ENCODE results near the gene ARID2. TPM values are rescaled to one million over a fixed set of nuclear protein-coding genes. Genes with fewer than 3 reads are reported as not detected.

Gene ARID2
- polyA plus RNA-seq, 1 donor from 2014 or later = 20.6 TPM

DNA sequence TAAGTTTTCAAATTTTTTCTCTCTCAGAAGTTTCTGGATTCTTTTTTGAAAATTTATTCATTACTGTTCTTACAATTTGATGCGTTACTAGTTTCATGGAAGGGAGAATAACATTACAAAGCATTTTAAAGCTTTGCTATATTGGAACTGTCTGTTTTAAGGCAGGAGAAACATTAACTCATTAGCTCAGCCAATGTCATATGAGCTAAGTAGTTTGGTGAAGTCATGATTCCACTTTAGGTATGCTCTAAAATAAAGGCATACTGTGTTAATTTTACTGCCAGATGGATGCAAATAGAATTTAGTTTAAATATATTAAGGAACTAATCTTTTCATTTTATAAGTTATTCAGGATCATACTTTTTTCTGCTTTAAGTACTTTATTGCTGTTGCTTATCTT lies 46.0 kb downstream of the ARID2 start:
- H3K9me2 ChIP-seq (ENCODE audit: insufficient read depth, low read length) = no peaks in the 10 kb centered on the region
- H2AFZ ChIP-seq (ENCODE audit: low read depth, low read length) = no peak overlapping the region
- peaks cover 29% of the 10 kb centered on the region for H3K79me2 ChIP-seq (replicated peaks; ENCODE audit: insufficient read depth, low read length)
- no peak for TF ChIP-seq EP300 (conservative IDR thresholded peaks at IDR 0.05; ENCODE audit: poor library complexity, severe bottlenecking)
- no peak for TF ChIP-seq POLR2AphosphoS5 (IDR thresholded peaks at IDR 0.05)
- TF ChIP-seq SMC3 (conservative IDR thresholded peaks at IDR 0.05; ENCODE audit: poor library complexity) = no peak
- TF ChIP-seq EZH2 (IDR thresholded peaks at IDR 0.05; ENCODE audit: borderline replicate concordance, insufficient read depth, low read length, poor library complexity, severe bottlenecking) = no peak
- no peak for TF ChIP-seq RAD21 (conservative IDR thresholded peaks at IDR 0.05)
- no peak for TF ChIP-seq CTCF (IDR thresholded peaks at IDR 0.05; ENCODE audit: poor library complexity, severe bottlenecking)
- TF ChIP-seq TAF1 (IDR thresholded peaks at IDR 0.05; ENCODE audit: low read depth) = no peak
- no peak for TF ChIP-seq REST (IDR thresholded peaks at IDR 0.05; ENCODE audit: borderline replicate concordance)
- TF ChIP-seq MXI1 (conservative IDR thresholded peaks at IDR 0.05; ENCODE audit: poor library complexity, severe bottlenecking) = no peak
- no peak overlapping the region for H3K4me3 ChIP-seq (ENCODE audit: low read length)
- no peaks in the 10 kb centered on the region for H3F3A ChIP-seq (ENCODE audit: insufficient read depth, low read length, poor library complexity, severe bottlenecking)
- no peaks in the 10 kb centered on the region for H4K20me1 ChIP-seq (ENCODE audit: insufficient read depth)
- H3K4me2 ChIP-seq (ENCODE audit: low read length) = no peak overlapping the region
- no peaks in the 10 kb centered on the region for H3K9me3 ChIP-seq (ENCODE audit: low read length)
- no peak overlapping the region for H3K9ac ChIP-seq (ENCODE audit: low read length)
- no peaks in the 10 kb centered on the region for H3K27me3 ChIP-seq (ENCODE audit: insufficient read depth, low read depth, low read length)
- no peaks in the 10 kb centered on the region for H3K36me3 ChIP-seq (ENCODE audit: insufficient read depth, low read length)
- no peak overlapping the region for H3K27ac ChIP-seq (ENCODE audit: low read length)

- H3K36me3 ChIP-seq (ENCODE audit: insufficient read depth, low read length) = no peaks in the 10 kb centered on the region
- no peak overlapping the region for H3K9ac ChIP-seq (ENCODE audit: low read length)
- H3K9me3 ChIP-seq (ENCODE audit: low read length) = no peaks in the 10 kb centered on the region
- H2AFZ ChIP-seq (ENCODE audit: low read depth, low read length) = no peak overlapping the region
- H4K20me1 ChIP-seq (ENCODE audit: insufficient read depth) = no peaks in the 10 kb centered on the region
- no peaks in the 10 kb centered on the region for H3F3A ChIP-seq (ENCODE audit: insufficient read depth, low read length, poor library complexity, severe bottlenecking)
- H3K9me2 ChIP-seq (ENCODE audit: insufficient read depth, low read length) = no peaks in the 10 kb centered on the region
- no peak overlapping the region for H3K4me2 ChIP-seq (ENCODE audit: low read length)
- H3K4me3 ChIP-seq (ENCODE audit: low read length) = no peak overlapping the region
- H3K79me2 ChIP-seq (replicated peaks; ENCODE audit: insufficient read depth, low read length) = peaks cover 30% of the 10 kb centered on the region
- no peaks in the 10 kb centered on the region for H3K27me3 ChIP-seq (ENCODE audit: insufficient read depth, low read depth, low read length)
- TF ChIP-seq MXI1 (conservative IDR thresholded peaks at IDR 0.05; ENCODE audit: poor library complexity, severe bottlenecking) = no peak
- no peak for TF ChIP-seq EP300 (conservative IDR thresholded peaks at IDR 0.05; ENCODE audit: poor library complexity, severe bottlenecking)
- TF ChIP-seq EZH2 (IDR thresholded peaks at IDR 0.05; ENCODE audit: borderline replicate concordance, insufficient read depth, low read length, poor library complexity, severe bottlenecking) = no peak
- TF ChIP-seq REST (IDR thresholded peaks at IDR 0.05; ENCODE audit: borderline replicate concordance) = no peak
- no peak for TF ChIP-seq RAD21 (conservative IDR thresholded peaks at IDR 0.05)
- no peak for TF ChIP-seq CTCF (IDR thresholded peaks at IDR 0.05; ENCODE audit: poor library complexity, severe bottlenecking)
- no peak for TF ChIP-seq SMC3 (conservative IDR thresholded peaks at IDR 0.05; ENCODE audit: poor library complexity)
- TF ChIP-seq POLR2AphosphoS5 (IDR thresholded peaks at IDR 0.05) = no peak
- H3K27ac ChIP-seq (ENCODE audit: low read length) = no peak overlapping the region
These were observed 46.5 kb downstream of the ARID2 start for GRCh38 chr12:45775964-45776363.

All from neural cell (in vitro differentiated cells).